ENCODE measurements around the gene MAGIX.

DNA sequence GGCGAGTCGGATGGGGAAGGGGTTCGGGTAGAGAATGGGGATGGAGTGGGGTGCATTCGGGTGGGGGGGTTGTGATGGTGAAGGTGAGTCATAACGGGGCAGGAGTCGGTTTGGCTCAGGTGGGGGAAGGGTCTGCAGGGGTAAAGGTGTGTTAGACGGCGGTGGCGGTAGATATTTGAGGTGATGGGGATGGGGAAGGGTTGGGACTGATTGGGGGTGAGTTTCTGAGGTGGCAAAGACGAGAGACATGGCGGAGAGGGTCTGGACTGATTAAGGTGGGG, 36.7 kb downstream of the MAGIX start:
- TF ChIP-seq, protein P1, sequence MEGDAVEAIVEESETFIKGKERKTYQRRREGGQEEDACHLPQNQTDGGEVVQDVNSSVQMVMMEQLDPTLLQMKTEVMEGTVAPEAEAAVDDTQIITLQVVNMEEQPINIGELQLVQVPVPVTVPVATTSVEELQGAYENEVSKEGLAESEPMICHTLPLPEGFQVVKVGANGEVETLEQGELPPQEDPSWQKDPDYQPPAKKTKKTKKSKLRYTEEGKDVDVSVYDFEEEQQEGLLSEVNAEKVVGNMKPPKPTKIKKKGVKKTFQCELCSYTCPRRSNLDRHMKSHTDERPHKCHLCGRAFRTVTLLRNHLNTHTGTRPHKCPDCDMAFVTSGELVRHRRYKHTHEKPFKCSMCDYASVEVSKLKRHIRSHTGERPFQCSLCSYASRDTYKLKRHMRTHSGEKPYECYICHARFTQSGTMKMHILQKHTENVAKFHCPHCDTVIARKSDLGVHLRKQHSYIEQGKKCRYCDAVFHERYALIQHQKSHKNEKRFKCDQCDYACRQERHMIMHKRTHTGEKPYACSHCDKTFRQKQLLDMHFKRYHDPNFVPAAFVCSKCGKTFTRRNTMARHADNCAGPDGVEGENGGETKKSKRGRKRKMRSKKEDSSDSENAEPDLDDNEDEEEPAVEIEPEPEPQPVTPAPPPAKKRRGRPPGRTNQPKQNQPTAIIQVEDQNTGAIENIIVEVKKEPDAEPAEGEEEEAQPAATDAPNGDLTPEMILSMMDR (IDR thresholded peaks at IDR 0.05) = no peak
- TF ChIP-seq POLR2A (IDR thresholded peaks at IDR 0.05) = no peak
- TF ChIP-seq EP300 (IDR thresholded peaks at IDR 0.05; ENCODE audit: low read depth) = no peak
- no peak for TF ChIP-seq POLR2AphosphoS5 (IDR thresholded peaks at IDR 0.05)
